Upper lobe of right lung (tissue), 1 donor: ENCODE measurements around the gene C4orf54. TPM values are rescaled to one million over a fixed set of nuclear protein-coding genes. Genes with fewer than 3 reads are reported as not detected.

Experiments
- ATAC-seq: fragments of 200-7000 bp; cut with Tn5 transposase; one replicate; pipeline ENCODE4 v1.9.1; 2020; ENCODE audit warnings: mild to moderate bottlenecking, moderate library complexity
- DNase-seq: peaks from one replicate; pipeline ENCODE4 v3.0.0-alpha.2; 2020
- H3K27ac ChIP-seq: fragments of 200-600 bp; one replicate; pipeline ENCODE4 v1.8.0; 2022
- H3K27me3 ChIP-seq: fragments of 200-600 bp; one replicate; pipeline ENCODE4 v1.8.0; 2022; ENCODE audit warnings: mild to moderate bottlenecking
- H3K36me3 ChIP-seq: fragments of 200-600 bp; one replicate; pipeline ENCODE4 v1.8.0; 2022
- H3K4me1 ChIP-seq: fragments of 200-600 bp; one replicate; pipeline ENCODE4 v1.8.0; 2022
- H3K4me3 ChIP-seq: fragments of 200-600 bp; one replicate; pipeline ENCODE4 v1.8.0; 2022; ENCODE audit warnings: mild to moderate bottlenecking
- H3K9me3 ChIP-seq: fragments of 200-600 bp; one replicate; pipeline ENCODE4 v1.8.0; 2022
- intact Hi-C: fragments of 100-400 bp; cut with DNase I; formaldehyde crosslinking; loops from one replicate; pipeline ENCODE4 v1.11.0; 2022
- total RNA-seq: library from RNA; stranded (reverse); fragmentation: NEBNext Ultra II Directional; extraction: Animal tissue kit (Norgen Biotek cat#: 25700); gene quantifications from one replicate; pipeline ENCODE4 v1.2.1, GENCODE V29; 2021
- TF ChIP-seq, protein P1 (sequence below): fragments of 200-600 bp; IDR thresholded peaks from one replicate; pipeline ENCODE4 v1.8.0; 2022; ENCODE audit warnings: antibody characterized with exemption
- donor health status: DM: no; HTN: yes; CAD: no; lungs with severe emphysema.

The C4orf54 gene
- total RNA-seq, 1 donor from 2014 or later: not detected

- TF ChIP-seq, protein P1, sequence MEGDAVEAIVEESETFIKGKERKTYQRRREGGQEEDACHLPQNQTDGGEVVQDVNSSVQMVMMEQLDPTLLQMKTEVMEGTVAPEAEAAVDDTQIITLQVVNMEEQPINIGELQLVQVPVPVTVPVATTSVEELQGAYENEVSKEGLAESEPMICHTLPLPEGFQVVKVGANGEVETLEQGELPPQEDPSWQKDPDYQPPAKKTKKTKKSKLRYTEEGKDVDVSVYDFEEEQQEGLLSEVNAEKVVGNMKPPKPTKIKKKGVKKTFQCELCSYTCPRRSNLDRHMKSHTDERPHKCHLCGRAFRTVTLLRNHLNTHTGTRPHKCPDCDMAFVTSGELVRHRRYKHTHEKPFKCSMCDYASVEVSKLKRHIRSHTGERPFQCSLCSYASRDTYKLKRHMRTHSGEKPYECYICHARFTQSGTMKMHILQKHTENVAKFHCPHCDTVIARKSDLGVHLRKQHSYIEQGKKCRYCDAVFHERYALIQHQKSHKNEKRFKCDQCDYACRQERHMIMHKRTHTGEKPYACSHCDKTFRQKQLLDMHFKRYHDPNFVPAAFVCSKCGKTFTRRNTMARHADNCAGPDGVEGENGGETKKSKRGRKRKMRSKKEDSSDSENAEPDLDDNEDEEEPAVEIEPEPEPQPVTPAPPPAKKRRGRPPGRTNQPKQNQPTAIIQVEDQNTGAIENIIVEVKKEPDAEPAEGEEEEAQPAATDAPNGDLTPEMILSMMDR: no peak
- intact Hi-C loops: no loop called here
- Histone ChIP-seq H3K4me3 (no peak overlapping the region), H3K27me3 (no peaks in the 10 kb centered on the region), H3K36me3 (no peaks in the 10 kb centered on the region), H3K27ac (no peak overlapping the region), H3K4me1 (no peaks in the 10 kb centered on the region), H3K9me3 (no peaks in the 10 kb centered on the region)
- DNase-seq (no peak), ATAC-seq (no peak)
These were observed 40.3 kb downstream of the C4orf54 start for GRCh38 chr4:99617374-99617773.

GRCh38 chr4:99615170-99615820, 42.3 kb downstream of the C4orf54 start:
- Histone ChIP-seq H3K27ac (no peak overlapping the region), H3K9me3 (no peaks in the 10 kb centered on the region), H3K27me3 (no peaks in the 10 kb centered on the region), H3K4me3 (no peak overlapping the region), H3K36me3 (no peaks in the 10 kb centered on the region), H3K4me1 (no peaks in the 10 kb centered on the region)
- DNase-seq (no peak), ATAC-seq (no peak)
- intact Hi-C loops: no loop called here
- TF ChIP-seq, protein P1: no peak

- DNase-seq: no peak
- no peaks in the 10 kb centered on the region for H3K4me1 ChIP-seq
- no peak overlapping the region for H3K27ac ChIP-seq
- no peak for ATAC-seq
- H3K4me3 ChIP-seq: no peak overlapping the region
- no peaks in the 10 kb centered on the region for H3K27me3 ChIP-seq
- H3K9me3 ChIP-seq: no peaks in the 10 kb centered on the region
- TF ChIP-seq, protein P1: no peak
- intact Hi-C loops: no loop called here
- H3K36me3 ChIP-seq: no peaks in the 10 kb centered on the region
These were observed 43.1 kb downstream of the C4orf54 start for GRCh38 chr4:99614491-99614890.

- DNase-seq (no peak), ATAC-seq (no peak)
- Histone ChIP-seq H3K4me3 (no peak overlapping the region), H3K27ac (no peak overlapping the region), H3K4me1 (no peaks in the 10 kb centered on the region), H3K27me3 (no peaks in the 10 kb centered on the region), H3K36me3 (no peaks in the 10 kb centered on the region), H3K9me3 (no peaks in the 10 kb centered on the region)
- intact Hi-C loops: no loop called here
- TF ChIP-seq, protein P1: no peak
These were observed 44.9 kb downstream of the C4orf54 start for GRCh38 chr4:99612704-99613103.

- H3K27ac ChIP-seq: no peak overlapping the region
- TF ChIP-seq, protein P1: no peak
- H3K36me3 ChIP-seq: no peaks in the 10 kb centered on the region
- DNase-seq: no peak
- no peaks in the 10 kb centered on the region for H3K4me1 ChIP-seq
- no peak overlapping the region for H3K4me3 ChIP-seq
- H3K9me3 ChIP-seq: no peaks in the 10 kb centered on the region
- no peaks in the 10 kb centered on the region for H3K27me3 ChIP-seq
- ATAC-seq: no peak
- intact Hi-C loops: no loop called here
These were observed 45.3 kb downstream of the C4orf54 start for GRCh38 chr4:99612281-99612680.
